ENCODE measurements around the gene GEMIN8.

Gene GEMIN8

DNA sequence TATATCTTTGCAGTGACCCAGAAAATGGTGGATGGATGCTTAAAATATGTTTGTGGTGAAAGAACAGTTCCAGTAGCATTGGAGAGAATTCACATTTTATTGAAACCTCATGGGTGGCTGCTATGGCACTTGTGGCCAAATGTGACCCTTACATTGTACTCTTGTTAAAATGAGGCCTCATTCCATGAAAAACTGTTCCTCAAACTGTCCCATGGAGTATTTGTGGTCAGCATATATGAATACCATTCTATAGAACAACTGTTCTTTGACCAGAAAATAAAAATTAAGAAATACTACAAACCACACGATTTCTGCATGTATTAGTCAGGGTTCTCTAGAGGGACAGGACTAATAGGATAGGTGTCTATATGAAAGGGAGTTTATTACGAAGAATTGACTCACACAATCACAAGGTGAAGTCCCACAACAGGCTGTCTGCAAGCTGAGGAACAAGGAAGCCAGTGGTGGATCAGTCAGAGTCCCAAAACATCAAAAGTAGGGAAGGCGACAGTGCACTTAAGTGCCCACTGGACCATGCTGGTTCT lies 35.1 kb downstream of the GEMIN8 start:
- Mint-ChIP-seq H3K36me3 (ENCODE audit: low read depth) (no peaks in the 10 kb centered on the region), H3K4me1 (no peaks in the 10 kb centered on the region), H3K27me3 (no peaks in the 10 kb centered on the region), H3K27ac (no peak overlapping the region), H3K9me3 (no peaks in the 10 kb centered on the region), H3K4me3 (no peak overlapping the region)
- DNase-seq (no peak), ATAC-seq (no peak)

- no peak overlapping the region for H3K4me3 Mint-ChIP-seq
- H3K9me3 Mint-ChIP-seq, result no peaks in the 10 kb centered on the region
- no peak for DNase-seq
- ATAC-seq, result no peak
- no peaks in the 10 kb centered on the region for H3K36me3 Mint-ChIP-seq (ENCODE audit: low read depth)
- no peak overlapping the region for H3K27ac Mint-ChIP-seq
- no peaks in the 10 kb centered on the region for H3K27me3 Mint-ChIP-seq
- H3K4me1 Mint-ChIP-seq, result no peaks in the 10 kb centered on the region
These were observed 35.6 kb downstream of the GEMIN8 start for GRCh38 chrX:13994104-13994503.

DNA sequence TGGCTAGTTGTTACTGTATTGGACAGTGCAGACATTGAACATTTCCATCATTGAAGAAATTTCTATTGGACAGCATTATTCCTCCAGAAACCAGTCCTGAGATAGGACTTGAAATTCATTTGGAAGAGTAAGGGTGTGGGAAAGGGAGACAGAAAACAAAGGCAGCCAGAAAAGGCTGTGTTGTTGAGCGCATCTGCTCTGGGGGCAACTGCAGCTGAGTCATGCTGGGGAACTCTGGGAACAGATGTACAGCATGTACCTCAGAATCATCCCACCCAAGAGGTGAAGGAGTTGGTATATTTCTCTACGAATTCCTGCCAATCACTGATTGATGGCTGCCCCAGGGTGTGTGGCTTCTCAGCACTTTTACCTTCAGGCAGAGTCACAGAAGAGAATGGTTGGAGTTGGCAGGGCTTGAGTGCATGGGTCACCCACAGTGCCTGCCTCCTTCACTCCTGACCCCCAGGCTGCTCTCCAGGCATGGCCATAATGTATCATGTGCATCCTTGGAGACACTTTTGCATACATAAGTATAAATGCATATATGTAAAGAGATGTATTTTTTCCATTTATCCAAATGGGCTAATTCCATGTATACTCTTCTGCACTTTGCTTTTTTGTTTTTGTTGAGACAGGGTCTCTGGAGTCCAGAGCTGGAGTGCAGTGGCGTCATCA lies 39.4 kb downstream of the GEMIN8 start:
- ATAC-seq (no peak), DNase-seq (no peak)
- Mint-ChIP-seq H3K4me3 (no peak overlapping the region), H3K36me3 (ENCODE audit: low read depth) (no peaks in the 10 kb centered on the region), H3K27me3 (no peaks in the 10 kb centered on the region), H3K27ac (no peak overlapping the region), H3K4me1 (peaks cover 3% of the 10 kb centered on the region), H3K9me3 (no peaks in the 10 kb centered on the region)

- no peak overlapping the region for H3K27ac Mint-ChIP-seq
- H3K9me3 Mint-ChIP-seq, result no peaks in the 10 kb centered on the region
- peaks cover 2% of the 10 kb centered on the region for H3K36me3 Mint-ChIP-seq (ENCODE audit: low read depth)
- ATAC-seq, result no peak
- no peak overlapping the region for H3K4me3 Mint-ChIP-seq
- H3K4me1 Mint-ChIP-seq, result peaks cover 3% of the 10 kb centered on the region
- DNase-seq, result no peak
- no peaks in the 10 kb centered on the region for H3K27me3 Mint-ChIP-seq
These were observed 43.8 kb downstream of the GEMIN8 start for GRCh38 chrX:13985697-13986435.

DNA sequence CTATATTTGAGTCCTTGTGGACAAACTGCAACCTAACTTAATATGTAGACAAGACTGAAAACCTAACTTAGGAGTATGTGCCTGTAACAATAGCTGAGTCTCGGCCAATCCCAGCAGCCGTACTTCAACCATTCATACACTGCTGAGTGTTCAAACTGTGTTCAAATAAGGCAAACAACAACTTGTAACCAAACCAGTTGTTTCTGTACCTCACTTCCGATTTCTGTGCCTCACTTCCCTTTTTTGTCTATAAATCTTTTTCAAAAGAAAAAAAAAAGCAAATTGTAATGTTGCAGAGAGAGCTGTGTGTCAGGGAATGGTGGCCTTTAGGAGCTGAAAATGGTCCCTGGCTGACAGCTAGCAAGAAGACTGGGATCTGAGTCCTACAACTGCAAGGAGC lies 46.0 kb downstream of the GEMIN8 start:
- no peak for ATAC-seq
- Mint-ChIP-seq H3K9me3 (no peaks in the 10 kb centered on the region), H3K36me3 (ENCODE audit: low read depth) (peaks cover 2% of the 10 kb centered on the region), H3K27me3 (no peaks in the 10 kb centered on the region), H3K27ac (no peak overlapping the region), H3K4me1 (peaks cover 3% of the 10 kb centered on the region), H3K4me3 (no peak overlapping the region)
- DNase-seq, result no peak

DNA sequence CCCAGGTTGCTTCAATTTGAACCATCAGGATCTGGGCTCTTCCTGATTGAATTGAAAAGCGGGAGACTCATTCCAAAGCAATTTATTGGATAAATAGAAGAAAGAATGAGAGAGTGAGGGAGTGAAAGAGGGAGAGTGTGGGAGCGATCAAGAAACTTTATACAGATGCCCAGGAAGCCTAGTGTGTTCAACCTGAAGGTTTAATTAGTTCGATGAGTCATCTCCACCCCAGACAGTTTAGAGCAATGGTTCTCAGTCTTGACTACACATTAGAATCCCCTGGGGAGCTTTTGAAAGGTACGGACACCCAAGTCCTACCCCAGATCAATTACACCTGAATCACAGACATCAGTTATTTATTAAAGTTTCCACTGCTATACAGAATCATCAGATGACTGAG lies 61.5 kb downstream of the GEMIN8 start:
- no peaks in the 10 kb centered on the region for H3K9me3 Mint-ChIP-seq
- H3K4me3 Mint-ChIP-seq, result no peak overlapping the region
- no peak overlapping the region for H3K27ac Mint-ChIP-seq
- no peaks in the 10 kb centered on the region for H3K27me3 Mint-ChIP-seq
- no peaks in the 10 kb centered on the region for H3K36me3 Mint-ChIP-seq (ENCODE audit: low read depth)
- H3K4me1 Mint-ChIP-seq, result no peaks in the 10 kb centered on the region
- ATAC-seq, result no peak
- no peak for DNase-seq

DNA sequence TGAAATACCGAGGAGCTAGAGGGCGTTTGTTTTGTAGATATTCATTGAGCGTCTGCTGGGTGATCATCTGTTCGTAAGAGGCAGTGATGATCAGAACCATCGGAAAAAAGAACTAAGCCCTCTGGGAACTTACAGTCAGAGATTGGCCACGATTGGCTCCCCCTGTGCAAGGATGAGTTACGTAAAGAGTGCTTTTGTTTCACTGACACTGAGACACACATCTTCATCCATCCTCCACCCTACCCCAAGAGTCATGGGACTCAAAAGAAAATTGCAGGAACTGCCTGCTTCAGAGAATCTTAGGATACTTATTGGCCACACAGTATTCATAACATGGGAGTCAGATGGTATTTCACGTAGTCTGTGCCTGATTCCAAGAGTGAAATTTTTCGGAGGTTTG lies 62.1 kb downstream of the GEMIN8 start:
- ATAC-seq, result no peak
- Mint-ChIP-seq H3K36me3 (ENCODE audit: low read depth) (no peaks in the 10 kb centered on the region), H3K27ac (no peak overlapping the region), H3K4me1 (no peaks in the 10 kb centered on the region), H3K9me3 (no peaks in the 10 kb centered on the region), H3K27me3 (no peaks in the 10 kb centered on the region), H3K4me3 (no peak overlapping the region)
- DNase-seq, result no peak

DNA sequence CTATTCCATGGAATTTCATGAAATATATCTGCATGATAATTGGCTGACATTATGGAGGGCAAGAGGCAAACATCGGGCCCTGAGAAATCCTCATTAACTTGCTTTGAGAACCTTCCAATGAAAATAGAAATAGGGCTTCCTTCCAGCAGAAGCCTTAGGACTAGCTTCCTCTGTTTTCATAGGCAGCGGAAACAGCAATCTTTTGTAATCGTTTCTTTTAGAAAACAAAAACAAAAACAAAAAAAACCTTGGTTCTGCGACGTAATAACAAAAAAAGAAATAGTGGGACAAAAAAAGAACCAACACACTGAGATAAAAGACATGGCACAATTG lies 62.9 kb downstream of the GEMIN8 start:
- Mint-ChIP-seq H3K36me3 (ENCODE audit: low read depth) (no peaks in the 10 kb centered on the region), H3K4me1 (no peaks in the 10 kb centered on the region), H3K9me3 (no peaks in the 10 kb centered on the region), H3K27me3 (no peaks in the 10 kb centered on the region), H3K27ac (no peak overlapping the region), H3K4me3 (no peak overlapping the region)
- no peak for ATAC-seq
- DNase-seq, result no peak

- no peak overlapping the region for H3K27ac Mint-ChIP-seq
- no peaks in the 10 kb centered on the region for H3K4me1 Mint-ChIP-seq
- no peaks in the 10 kb centered on the region for H3K9me3 Mint-ChIP-seq
- no peak overlapping the region for H3K4me3 Mint-ChIP-seq
- DNase-seq (no peak), ATAC-seq (no peak)
- H3K36me3 Mint-ChIP-seq (ENCODE audit: low read depth), result no peaks in the 10 kb centered on the region
- H3K27me3 Mint-ChIP-seq, result no peaks in the 10 kb centered on the region
These were observed 63.5 kb downstream of the GEMIN8 start for GRCh38 chrX:13966071-13966792.

DNA sequence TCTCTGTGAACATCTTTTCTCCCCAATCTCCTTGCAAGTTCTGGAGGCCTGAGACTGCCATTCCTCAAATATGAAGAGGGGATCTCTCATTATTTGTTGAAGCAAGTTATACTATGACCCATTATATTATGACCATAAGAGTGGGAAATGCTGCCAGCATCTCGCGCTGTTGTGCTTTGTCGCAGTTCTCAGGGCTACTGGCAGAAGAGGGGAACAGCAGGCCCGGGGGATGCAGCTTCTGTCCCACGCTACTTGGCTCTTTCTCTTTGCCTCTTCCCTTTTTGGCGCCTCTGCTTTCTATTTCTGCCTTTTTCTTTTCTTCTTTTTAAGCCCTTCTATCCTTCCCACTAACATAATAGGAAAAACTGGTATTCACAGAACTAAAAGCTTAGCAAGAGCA lies 64.2 kb downstream of the GEMIN8 start:
- H3K4me1 Mint-ChIP-seq, result no peaks in the 10 kb centered on the region
- DNase-seq (no peak), ATAC-seq (no peak)
- no peaks in the 10 kb centered on the region for H3K9me3 Mint-ChIP-seq
- H3K27ac Mint-ChIP-seq, result no peak overlapping the region
- no peaks in the 10 kb centered on the region for H3K36me3 Mint-ChIP-seq (ENCODE audit: low read depth)
- H3K27me3 Mint-ChIP-seq, result no peaks in the 10 kb centered on the region
- no peak overlapping the region for H3K4me3 Mint-ChIP-seq

GRCh38 chrX:13956998-13957397 lies 72.7 kb downstream of the GEMIN8 start:
- Mint-ChIP-seq H3K4me3 (no peak overlapping the region), H3K27ac (no peak overlapping the region), H3K27me3 (peaks cover 2% of the 10 kb centered on the region), H3K36me3 (ENCODE audit: low read depth) (no peaks in the 10 kb centered on the region), H3K9me3 (no peaks in the 10 kb centered on the region), H3K4me1 (peaks cover 5% of the 10 kb centered on the region)
- DNase-seq, result no peak
- no peak for ATAC-seq
